HG03432 (cell line): ENCODE results near the gene EMX2.
A peak's percentile ranks its signal among the peaks of the same experiment; 100 is the strongest.

ENCODE experiments used
- ATAC-seq: cut with Tn5 transposase; IDR thresholded peaks from one replicate; pipeline ENCODE4 v1.9.1; 2021; ENCODE audit warnings: mild to moderate bottlenecking, moderate library complexity; ENCODE audit not compliant: unreplicated experiment

Gene EMX2

DNA sequence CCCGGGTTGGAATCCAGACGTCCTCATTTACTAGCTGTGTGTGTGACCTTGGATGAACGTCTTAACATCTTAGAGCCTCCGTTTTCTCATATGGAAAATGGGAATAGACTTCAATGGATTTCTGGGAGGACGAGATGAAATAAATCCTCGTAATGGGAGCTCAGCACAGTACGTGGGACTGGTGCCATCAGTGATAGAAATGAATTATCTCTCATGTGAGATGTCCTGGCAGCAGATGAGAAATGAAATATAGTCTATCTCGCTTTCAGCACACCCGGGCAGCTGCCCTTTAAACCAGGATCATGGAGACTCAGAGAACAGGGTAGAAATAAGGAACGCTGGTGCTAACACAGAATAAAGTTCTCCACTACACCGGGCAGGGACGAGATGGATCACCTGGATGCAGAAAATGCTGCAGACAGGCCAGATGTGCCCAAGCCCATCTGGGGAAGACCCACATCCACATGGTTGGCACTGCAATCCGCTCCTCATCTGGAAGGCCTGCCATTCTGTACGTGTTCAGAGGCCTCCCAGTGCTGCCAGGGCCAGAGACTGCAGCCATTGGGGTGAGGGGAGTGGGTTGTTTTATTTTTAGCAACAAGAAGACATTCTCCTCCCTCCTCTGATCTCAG is 11.1 kb upstream of the EMX2 start:
- ATAC-seq: no peak

DNA sequence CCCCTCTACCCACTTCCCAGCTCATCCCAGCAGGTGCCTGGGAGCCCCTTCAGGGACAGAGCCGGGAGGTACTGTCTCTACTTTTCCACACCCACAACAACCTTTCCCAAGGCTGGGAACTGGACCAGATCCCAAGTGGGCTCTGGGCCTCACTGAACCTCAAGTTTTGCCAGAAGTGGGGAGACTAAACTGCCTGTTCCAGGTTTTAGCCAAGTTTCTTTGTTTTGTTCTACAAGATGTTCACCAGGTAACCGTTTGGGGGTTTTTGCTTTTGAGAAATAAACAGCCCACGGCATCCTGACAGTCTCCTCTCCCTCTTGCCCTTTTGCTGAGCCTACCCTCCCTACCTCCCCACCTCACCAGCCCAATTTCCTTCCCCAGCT is 10.6 kb upstream of the EMX2 start:
- ATAC-seq: no peak

DNA sequence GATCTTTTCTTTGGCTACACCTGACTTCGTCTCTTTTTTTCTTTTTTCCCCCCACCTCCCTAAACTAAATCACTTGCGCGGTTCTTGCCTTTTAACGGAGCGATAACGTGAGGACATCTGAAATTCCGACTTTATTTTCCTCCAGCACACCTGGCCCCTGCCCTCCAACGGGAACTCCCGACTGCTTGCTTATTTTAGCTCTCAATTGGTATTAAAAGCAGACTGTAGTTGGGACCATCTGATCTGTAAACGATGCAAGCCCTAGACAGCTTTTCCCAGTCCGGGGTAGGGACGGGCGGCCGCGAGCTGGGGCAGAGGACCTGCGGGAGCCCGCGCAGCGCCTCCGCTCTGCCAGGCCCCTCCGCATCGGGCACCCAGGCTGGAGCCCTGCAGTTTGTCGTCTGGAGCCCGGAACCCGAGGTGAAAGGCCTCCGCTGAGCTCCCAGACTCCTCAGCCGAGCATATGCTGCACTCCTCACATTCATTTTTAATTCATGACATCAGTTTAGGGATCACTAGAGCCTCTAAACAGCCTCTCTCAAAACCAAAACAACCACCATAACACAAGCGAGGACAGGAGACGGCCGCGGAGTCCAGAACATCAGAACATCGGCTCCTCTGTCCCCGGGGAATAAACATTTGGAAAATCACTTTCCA is 10.0 kb upstream of the EMX2 start:
- ATAC-seq: no peak

DNA sequence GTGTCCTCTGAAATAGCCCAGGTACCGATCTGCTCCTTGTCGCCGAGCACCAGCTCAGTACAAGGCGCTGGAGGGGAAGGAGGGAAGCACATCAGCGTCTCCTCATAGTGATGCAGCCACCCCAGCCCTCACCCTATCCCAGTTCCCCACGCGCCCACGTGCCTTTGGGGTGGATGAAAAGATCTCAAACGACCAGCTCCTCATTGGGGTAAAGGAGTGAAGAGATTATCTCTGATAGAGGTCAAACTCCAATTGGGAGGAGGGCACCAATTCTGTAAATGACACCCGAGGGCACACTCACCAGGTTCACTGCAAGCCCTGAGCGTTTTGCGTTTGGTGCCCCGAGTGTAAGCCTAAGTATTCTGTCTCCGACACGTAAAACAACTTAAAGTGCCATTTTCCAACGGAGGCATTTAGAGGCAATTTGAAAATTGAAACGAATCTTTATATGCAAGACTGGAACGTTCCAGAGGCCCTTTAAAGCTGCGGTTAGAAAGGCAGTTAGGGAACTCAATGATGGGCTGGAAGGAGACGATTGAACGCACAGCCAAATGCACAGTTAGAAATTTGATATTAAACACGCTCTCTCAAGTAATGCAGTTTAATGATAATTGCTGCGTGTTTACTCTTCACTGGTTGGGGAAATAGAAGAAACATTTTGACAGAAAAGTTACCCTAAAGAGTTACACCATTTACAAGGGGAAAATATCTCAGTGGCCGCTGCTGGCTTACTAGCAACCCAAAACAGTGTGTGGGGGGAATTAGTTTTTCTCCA is 8.9 kb upstream of the EMX2 start:
- ATAC-seq: no peak

DNA sequence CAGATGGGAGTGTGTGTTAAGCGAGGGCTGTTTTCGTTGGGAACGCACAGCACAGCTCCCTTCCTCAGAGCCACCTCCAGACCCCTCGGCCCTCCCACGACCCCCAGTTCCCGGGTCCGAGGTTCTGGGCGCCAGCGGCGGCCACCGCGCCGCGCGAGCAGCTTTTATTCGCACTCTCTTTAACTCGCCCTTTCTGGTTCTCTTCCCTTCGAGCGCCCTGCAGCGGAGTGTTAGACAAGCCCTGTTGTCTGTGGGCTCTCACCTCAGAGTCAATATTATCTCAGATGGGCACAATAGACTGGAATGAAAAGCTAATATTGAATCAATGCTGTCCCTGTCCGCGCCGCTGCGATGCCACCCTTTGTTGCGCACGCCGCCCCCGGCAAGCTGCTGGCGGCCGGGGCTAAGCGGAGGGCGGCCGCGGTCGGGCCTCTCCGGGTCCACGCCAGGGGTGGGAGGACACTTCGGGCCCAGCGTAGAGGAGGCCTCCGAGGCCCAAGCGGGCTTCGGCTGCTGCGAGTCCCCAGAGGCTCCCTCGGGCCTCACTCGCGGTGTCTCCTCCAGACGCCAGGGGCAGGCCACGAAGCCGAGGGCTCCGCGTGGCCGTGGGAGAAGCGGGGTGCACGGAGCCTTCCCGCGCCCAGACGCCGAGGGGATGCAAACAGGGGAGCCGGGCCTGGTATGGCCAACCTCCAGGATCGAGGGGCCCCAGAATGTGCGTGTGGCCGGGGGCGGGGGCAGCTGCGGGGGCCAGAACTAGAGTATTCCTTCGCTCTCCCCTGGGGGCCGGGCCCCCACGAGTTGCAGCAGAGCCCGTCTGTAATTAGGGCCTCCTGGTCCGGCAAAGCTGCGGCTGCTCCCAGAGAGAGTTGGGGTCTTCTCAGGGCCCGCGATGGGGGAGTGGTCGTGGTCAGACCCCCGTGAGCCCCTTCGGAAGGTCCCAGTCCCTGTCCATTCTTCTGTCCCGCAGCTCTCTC is 7.9 kb upstream of the EMX2 start:
- no peak for ATAC-seq

DNA sequence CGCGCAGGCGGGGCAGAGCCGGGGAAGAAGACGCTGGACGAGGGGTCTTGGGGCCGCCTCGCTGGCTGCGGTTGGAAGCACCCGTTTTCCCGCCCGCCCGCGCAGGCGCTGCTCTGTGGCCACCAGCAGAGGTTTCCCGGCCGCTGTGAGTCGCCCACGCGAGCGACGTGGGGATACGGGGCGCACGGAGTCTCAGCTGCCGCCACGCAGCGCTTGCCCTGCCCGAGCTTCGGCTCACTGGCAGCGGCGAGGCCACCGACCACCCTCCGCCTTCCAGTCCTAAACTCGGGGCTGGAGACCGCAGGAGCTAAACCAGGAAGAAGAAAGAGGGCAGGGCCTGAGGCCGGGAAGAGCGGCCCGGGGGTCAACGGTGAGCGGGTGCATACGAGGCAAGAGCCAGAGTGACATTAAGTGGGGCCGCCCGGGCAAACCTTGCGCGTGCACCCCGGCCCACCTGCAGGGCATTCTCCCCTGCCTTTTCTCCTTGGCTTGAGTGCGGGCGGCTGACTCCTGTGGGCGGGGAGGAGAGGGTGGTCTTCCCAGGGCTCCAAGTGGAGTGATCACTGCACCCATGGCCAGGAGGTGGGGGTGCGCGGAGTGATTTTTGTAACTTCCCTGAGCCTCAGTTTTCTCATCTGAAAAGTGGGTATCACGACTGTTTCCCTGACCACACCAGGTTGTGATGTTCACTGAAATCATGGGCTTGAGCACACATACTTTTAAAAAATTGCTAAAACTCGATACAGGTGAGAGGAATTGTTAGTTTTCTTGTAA is 7.1 kb upstream of the EMX2 start:
- no peak for ATAC-seq

DNA sequence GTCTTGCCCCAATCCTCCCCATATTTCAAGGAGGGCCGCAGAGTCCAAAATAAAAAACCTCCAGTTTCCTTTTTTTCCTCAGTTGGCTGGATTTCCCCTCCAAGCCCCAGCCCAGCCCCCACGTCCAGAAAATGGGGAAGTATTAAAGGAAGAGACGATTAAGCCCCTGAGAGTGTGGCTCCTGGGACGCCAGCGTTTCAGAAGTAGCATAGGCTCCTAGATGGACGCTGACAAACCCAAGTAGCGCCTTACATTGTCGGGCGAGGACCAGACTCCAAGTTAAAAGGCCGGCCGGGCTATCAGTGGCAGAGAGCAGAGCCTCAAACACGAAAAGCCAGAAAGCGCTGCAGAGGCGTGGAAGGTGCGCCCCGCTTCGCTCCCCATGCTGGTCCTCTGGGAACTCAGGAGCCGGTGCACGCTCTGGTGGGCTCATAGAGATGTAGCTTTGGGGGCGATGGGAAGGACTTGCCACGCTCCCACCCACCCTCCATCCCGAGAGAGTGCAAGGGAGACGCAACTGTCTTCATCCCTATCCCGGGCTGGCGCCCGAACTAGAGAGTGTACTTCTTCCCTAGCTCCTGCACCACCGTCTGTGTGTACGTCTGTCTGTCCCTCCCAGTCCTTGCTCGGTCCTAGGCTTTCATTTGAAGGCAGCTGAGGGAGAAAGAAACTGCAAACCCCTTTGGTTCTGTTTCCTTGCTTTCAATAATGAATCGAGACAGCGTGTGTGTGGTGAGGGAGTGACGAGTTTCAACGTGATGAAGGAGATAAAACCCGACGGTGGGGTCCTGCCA is 6.3 kb upstream of the EMX2 start:
- ATAC-seq: no peak

DNA sequence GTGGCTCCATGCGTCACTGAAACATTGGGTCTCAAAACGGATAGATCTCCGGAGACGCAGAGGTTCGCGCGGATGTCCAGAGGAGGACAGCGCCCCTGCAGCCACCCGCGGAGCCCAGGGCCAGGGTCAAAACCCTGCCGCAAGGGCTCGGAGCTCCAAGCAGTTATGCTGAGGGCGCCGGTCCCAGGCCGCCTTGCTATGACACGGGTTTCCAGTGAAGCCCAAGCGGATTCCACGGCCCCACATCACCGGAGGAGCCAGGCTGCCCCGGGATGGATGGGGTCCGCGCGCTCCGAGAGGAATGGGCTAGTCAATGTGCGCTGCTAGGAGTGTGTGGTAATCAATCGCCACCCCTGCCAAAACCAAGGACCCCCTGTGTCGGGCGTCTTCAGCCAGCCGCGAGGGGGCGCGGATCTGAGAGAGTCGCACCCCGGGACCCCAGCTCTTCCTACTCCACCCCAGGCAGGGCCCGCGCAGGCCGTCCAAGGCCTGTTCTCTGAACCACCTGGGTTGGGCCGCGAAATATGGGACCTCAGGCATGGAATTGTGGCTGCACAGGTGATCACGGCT is 5.6 kb upstream of the EMX2 start:
- ATAC-seq: no peak

DNA sequence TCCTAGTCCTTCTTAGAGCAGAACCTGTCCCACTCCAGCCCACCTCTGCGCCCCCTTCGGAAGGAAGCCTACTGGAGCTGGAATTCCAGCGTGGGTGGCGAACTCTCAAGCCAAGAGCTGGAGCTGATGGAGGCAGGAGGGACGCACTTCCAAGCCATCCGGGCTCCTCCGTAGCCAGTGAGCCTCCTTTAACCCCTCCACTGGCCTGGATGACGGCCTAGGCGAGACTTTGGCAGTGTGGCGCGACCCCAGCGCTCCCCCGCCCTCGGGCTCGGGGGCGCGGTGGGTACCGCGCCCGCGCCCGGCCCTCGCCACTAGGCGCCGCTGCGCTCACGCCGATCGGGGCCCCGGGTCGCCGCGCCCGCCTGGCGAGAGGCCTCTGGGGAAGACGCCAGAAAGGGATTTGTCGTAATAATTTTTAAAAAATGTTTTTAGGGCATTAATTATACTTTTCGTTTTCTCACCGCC is 5.1 kb upstream of the EMX2 start:
- peak; percentile 55 for ATAC-seq

DNA sequence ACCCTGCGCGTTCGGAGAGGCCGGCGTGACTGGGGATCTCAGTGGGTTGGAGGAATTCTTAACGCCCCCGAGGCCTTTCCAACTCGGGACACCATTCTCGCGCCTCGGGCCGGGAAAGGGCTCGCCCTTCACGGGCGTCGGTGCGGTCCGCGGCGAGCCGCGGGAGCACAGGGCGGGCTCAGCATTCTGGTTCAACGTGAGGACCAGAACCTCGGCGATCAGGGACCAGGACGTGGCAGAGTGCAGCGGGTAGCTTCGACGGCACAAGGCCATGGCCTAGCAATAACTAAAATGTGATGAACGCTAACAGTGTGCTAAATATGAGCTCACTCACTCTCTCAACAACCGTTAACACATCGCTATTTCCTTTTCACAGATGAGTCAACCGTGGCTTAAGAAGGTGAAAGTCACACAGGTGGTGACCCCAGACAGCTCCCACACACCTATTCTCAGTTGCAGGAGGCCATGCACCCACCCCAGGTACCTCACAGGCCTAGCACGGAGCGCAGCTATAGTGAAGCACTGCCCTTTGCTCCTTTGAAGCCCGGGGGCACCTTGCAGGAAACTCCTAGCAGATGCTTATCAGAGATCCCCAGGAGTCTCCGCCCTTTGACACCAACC is 4.5 kb upstream of the EMX2 start:
- ATAC-seq: peak; percentile 53

DNA sequence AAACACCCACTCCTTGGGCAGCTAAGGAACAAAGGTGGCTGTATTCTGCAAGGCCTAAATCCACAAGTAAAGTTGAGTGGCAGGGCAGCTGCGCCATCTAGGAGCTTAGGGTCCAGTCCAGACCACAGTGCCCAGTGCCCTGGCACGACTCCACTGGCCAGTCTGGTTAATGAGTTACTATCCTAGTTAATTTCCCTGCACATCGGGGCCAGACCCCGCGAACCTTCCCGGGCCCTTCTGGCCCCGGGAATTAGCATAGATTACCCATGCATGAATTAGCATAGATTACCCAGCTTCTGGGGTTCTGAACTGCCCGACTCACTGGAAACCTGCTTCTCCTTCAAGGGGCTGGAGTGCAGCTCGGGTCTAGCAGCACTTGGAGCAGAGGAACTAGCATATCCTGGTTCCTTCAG is 3.2 kb upstream of the EMX2 start:
- ATAC-seq: no peak

DNA sequence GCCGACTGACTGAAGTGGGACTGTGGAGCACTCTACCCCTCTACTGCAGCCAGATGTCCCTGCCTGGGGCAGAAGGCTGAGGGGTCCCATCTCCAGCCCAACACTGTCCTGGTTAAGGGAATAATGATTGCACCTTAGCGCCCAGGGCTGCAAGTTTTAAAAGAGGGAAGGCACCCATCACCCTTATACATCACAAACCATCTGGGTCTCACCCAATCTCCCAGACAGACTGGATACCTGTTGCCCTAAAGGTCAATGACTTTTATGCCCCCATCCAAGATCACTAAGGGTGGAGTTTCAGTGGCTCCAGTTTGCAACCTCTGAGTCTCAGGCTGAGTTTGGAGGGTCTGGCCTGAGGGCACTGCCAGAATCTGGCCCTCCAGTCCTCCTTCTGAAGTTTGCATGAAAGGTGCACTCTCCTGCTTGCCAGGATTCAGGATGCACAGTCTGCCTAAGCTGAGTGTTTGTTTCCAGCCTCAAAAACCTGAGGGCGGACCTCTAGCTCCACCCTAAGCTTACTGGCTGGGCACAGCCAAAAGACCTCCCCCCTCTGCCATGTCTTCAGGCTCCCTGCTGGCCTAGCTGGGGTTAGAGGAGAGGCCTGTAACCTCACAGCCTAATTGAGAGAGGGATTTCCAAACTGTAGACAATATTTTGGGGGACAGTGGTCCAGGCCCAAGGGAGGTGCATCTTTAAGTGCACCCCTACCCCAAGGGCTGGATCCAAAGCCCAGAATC is 2.5 kb upstream of the EMX2 start:
- no peak for ATAC-seq

DNA sequence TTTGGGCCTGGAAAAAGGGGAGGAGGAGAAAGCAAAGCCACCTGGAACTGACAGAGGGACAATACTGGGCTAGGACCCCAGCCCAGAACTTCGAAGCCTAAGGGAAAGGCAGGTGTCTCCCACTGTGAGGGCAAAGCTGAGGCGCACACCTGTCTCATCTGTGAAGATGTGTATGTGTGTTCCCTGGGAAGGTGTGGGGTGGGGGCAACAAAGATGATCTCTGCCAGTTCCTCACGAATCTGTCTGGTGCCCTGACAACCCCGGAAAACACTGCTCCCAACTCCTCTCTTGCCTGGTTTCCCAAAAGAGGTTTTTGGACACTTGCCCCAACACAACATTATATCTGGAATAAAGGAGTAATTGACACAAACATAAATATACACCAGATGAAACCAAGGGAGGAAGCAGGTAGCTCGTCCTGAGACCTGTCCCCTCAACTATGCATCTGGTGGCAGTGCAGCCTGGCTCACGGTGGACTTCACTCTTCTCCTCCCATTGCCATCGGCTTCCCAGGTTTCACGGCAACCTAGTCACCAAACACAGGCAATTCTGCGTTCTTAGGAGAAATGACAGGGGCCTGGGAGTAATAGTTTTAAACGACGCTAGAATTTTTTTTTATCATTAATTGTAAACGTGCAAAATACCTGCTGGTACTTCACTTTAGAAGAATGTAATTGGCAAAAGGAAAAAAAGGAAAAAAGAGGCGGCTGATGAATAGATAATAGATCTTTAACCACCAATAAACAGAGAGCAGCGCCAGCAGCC is 1.7 kb upstream of the EMX2 start:
- ATAC-seq: no peak

DNA sequence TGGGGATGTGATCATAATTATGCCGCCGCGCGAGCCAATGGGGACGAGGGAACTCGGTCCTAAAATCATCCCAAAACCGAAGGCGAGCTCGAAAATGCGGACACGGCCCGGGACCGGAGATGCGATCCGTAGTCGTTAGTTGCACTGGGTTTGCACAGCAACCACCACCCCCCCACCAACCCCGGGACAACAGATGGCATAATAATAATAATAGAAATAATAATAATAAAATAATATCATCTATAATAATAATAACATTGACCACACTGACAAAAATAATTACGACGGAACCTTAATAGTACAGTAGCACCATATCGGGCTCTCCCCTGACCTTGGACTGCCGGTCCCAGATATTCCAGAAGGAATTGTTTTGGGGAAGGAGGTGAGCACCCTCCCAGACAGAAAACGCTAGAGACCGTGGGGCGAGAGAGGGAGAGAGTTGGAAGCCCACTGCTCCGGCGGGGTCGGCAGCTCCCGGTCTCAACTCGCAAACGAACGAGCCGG is 1.1 kb upstream of the EMX2 start:
- ATAC-seq: no peak

DNA sequence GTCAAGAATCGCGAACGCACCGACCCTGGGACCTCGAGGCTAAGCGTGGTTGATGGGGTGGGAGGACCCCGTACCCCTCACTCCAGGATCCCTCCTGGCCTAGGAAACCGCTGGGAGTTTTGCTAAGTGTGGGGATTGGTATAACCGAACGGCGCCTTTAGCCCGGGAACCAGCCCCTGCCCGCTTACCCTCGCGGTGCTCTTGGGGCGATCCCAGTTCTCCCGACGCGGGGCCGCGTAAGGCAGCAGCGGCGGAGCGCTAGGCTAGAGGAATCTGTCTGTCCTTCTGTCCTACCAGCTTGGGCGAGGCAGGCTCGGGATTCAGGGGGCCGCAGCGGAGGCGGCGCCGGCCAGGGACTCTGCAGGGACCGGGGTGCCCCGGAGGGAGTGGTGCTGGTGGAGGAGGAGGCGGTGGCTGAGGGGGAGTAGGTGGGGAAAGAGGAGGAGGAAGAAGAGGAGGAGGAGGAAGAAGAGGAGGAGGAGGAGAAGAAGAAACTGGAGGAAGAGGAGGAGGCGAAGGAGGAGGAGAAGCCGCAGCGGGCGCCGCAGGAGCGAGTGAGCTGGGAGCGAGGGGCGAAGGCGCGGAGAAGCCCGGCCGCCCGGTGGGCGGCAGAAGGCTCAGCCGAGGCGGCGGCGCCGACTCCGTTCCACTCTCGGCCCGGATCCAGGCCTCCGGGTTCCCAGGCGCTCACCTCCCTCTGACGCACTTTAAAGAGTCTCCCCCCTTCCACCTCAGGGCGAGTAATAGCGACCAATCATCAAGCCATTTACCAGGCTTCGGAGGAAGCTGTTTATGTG is 439 bp upstream of the EMX2 start:
- ATAC-seq: no peak
